SK-N-SH treated with all-trans-retinoic acid at 6 μM for 48 hours (cell line): ENCODE data around the gene PLXND1.
"Not testable (repeated sequence)": the region's sequence is repeated elsewhere in the genome, so short reads cannot be mapped to it uniquely, and the experiment has no call there.

Experiments used
- ATAC-seq: fragments of 200-7000 bp; cut with Tn5 transposase; 3 replicates; pipeline ENCODE4 v1.9.1; 2020; ENCODE audit warnings: mild to moderate bottlenecking, moderate library complexity
- ARNTL ChIP-seq: fragments of 450-650 bp; formaldehyde crosslinking; IDR thresholded peaks from 2 replicates; pipeline ENCODE4 v1.5.0; 2020; ENCODE audit warnings: low read depth, mild to moderate bottlenecking, moderate library complexity, borderline replicate concordance
- CSDC2 ChIP-seq: fragments of 250-450 bp; sonication (Bioruptor Pico); IDR thresholded peaks from 2 replicates; pipeline ENCODE4 v1.5.0; 2020; ENCODE audit warnings: mild to moderate bottlenecking, moderate library complexity
- ESRRG ChIP-seq: fragments of 250-450 bp; sonication (Bioruptor Pico); IDR thresholded peaks from 2 replicates; pipeline ENCODE4 v1.6.1; 2021; ENCODE audit warnings: mild to moderate bottlenecking
- GLIS3 ChIP-seq: fragments of 250-450 bp; sonication (Bioruptor Pico); IDR thresholded peaks from 2 replicates; pipeline ENCODE4 v1.5.0; 2020; ENCODE audit warnings: mild to moderate bottlenecking, moderate library complexity
- ISL1 ChIP-seq: fragments of 250-450 bp; sonication (Bioruptor Pico); IDR thresholded peaks from 2 replicates; pipeline ENCODE4 v2.1.2; 2022; ENCODE audit warnings: mild to moderate bottlenecking, moderate library complexity
- OSR1 ChIP-seq: fragments of 250-450 bp; sonication (Bioruptor Pico); IDR thresholded peaks from 2 replicates; pipeline ENCODE4 v1.8.0; 2022; ENCODE audit warnings: moderate library complexity, mild to moderate bottlenecking, inconsistent platforms
- PPARA ChIP-seq: fragments of 250-450 bp; sonication (Bioruptor Pico); IDR thresholded peaks from 2 replicates; pipeline ENCODE4 v1.5.0; 2020; ENCODE audit warnings: mild to moderate bottlenecking, borderline replicate concordance
- RARB ChIP-seq: fragments of 250-450 bp; sonication (Bioruptor Pico); IDR thresholded peaks from 2 replicates; pipeline ENCODE4 v1.8.0; 2021; ENCODE audit warnings: mild to moderate bottlenecking, moderate library complexity
- TOX ChIP-seq: fragments of 250-450 bp; sonication (Bioruptor Pico); IDR thresholded peaks from 2 replicates; pipeline ENCODE4 v1.8.0; 2021; ENCODE audit warnings: mild to moderate bottlenecking, moderate library complexity, borderline replicate concordance
- ZC3H10 ChIP-seq: fragments of 250-450 bp; sonication (Bioruptor Pico); IDR thresholded peaks from 2 replicates; pipeline ENCODE4 v1.5.1; 2021; ENCODE audit warnings: mild to moderate bottlenecking, moderate library complexity
- ZFP3 ChIP-seq: fragments of 250-450 bp; sonication (Bioruptor Pico); IDR thresholded peaks from 2 replicates; pipeline ENCODE4 v1.5.0; 2020; ENCODE audit warnings: mild to moderate bottlenecking, moderate library complexity
- ZNF565 ChIP-seq: fragments of 450-650 bp; formaldehyde crosslinking; conservative IDR thresholded peaks from 2 replicates; pipeline ENCODE4 v1.5.0; 2020; ENCODE audit warnings: low read depth, mild to moderate bottlenecking, moderate library complexity
- ZNF70 ChIP-seq: fragments of 450-650 bp; formaldehyde crosslinking; IDR thresholded peaks from 2 replicates; pipeline ENCODE4 v1.5.0; 2020; ENCODE audit warnings: mild to moderate bottlenecking, moderate library complexity
- ZNF8 ChIP-seq: fragments of 450-650 bp; formaldehyde crosslinking; IDR thresholded peaks from 2 replicates; pipeline ENCODE4 v1.5.0; 2020; ENCODE audit warnings: mild to moderate bottlenecking, moderate library complexity
- TF ChIP-seq, protein P1 (sequence below): fragments of 250-450 bp; sonication (Bioruptor Pico); IDR thresholded peaks from 2 replicates; pipeline ENCODE4 v1.8.0; 2020; ENCODE audit warnings: mild to moderate bottlenecking, moderate library complexity, borderline replicate concordance
- TF ChIP-seq, protein P2 (sequence below): fragments of 250-450 bp; sonication (Bioruptor Pico); IDR thresholded peaks from 2 replicates; pipeline ENCODE4 v1.5.1; 2021; ENCODE audit warnings: mild to moderate bottlenecking, moderate library complexity
- TF ChIP-seq, protein P3 (sequence below): fragments of 250-450 bp; sonication (Bioruptor Pico); IDR thresholded peaks from 2 replicates; pipeline ENCODE4 v1.5.1; 2020; ENCODE audit warnings: low read depth, mild to moderate bottlenecking, moderate library complexity
- TF ChIP-seq, protein P4 (sequence below): fragments of 250-450 bp; sonication (Bioruptor Pico); IDR thresholded peaks from 2 replicates; pipeline ENCODE4 v1.5.0; 2020; ENCODE audit warnings: mild to moderate bottlenecking, moderate library complexity
- TF ChIP-seq, protein P5 (sequence below): fragments of 250-450 bp; sonication (Bioruptor Pico); IDR thresholded peaks from 2 replicates; pipeline ENCODE4 v1.8.0; 2021; ENCODE audit warnings: low read depth, mild to moderate bottlenecking, moderate library complexity, borderline replicate concordance

The PLXND1 gene

DNA sequence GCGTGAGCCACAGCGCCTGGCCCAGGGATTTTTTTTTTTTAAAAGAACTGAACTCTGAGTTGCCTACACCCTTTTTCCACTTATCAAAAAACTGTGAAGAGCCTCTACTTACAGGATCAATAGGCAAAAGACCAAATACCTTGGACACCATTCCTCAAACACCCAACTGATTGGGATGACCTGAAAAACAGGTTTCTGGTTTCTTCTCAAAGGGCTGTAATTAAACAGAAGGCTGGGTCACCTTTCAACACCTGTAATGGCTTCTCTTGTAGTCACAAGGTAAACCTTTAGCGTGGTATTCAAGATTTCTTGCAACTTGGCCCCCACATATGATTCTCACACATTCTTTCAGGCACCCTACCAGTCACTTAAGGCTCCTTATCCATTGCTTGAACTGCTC, 38.4 kb upstream of the PLXND1 start:
- TF ChIP-seq GLIS3 (CRISPR knock-in tag): no peak
- TF ChIP-seq OSR1 (CRISPR knock-in tag): no peak
- no peak for ATAC-seq

DNA sequence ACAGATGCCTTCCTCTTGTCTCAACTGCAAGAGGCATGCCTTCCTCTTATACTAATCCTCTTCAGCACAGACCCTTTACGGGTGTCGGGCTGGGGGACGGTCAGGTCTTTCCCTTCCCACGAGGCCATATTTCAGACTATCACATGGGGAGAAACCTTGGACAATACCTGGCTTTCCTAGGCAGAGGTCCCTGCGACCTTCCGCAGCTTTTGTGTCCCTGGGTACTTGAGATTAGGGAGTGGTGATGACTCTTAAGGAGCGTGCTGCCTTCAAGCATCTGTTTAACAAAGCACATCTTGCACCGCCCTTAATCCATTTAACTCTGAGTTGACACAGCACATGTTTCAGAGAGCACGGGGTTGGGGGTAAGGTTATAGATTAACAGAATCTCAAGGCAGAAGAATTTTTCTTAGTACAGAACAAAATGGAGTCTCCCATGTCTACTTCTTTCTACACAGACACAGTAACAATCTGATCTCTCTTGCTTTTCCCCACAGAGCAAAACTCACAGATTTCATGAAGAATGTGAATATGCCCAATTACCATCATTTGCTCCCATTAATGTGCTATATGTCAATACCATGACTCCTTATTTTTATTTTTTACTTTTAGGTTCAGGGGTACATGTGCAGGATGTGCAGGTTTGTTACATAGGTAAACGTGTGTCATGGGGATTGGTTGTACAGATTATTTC, 35.2 kb upstream of the PLXND1 start:
- not testable (repeated sequence) for ATAC-seq

DNA sequence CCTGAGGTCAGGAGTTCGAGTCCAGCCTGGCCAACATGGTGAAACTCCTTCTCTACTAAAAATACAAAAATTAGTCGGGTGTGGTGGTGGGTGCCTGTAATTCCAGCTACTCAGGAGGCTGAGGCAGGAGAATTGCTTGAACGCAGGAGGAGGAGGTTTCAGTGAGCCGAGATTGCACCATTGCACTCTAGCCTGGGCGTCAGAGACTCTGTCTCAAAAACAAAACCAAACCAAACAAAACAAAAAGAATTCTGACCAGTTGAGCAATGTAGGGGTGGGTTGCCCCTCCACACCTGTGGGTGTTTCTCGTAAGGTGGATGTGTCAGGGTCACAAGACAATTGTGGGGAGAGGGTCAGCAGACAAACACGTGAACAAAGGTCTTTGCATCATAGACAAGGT, 34.5 kb upstream of the PLXND1 start:
- not testable (repeated sequence) for ATAC-seq

DNA sequence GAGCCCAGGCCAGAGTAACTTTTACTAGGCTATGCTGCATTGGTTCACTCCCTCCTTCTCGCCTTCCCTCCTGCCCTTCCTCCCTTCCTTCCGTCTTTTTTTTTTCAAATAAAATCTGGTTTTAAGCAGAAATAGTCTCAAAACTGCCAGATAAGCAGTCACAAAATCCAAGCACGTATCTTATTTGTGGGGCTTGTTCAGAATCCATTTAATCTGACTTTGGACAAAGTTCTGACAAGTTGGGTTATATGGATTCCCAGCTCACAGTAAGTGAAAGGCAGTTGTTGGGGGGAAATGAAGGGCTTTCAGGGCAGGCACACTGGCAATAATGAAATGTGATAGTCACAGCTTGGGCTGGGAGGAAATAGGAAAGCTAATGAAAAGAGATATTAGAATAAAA, 32.0 kb upstream of the PLXND1 start:
- TF ChIP-seq TOX (CRISPR knock-in tag) (no peak), ZNF565 (CRISPR knock-in tag) (no peak), ZFP3 (CRISPR knock-in tag) (no peak), CSDC2 (CRISPR knock-in tag) (no peak), RARB (CRISPR knock-in tag) (no peak), ZNF70 (CRISPR knock-in tag) (no peak), GLIS3 (CRISPR knock-in tag) (no peak), ISL1 (no peak), ESRRG (no peak), ARNTL (CRISPR knock-in tag) (no peak), ZNF8 (no peak), PPARA (no peak), ZC3H10 (no peak)
- TF ChIP-seq, protein P1, sequence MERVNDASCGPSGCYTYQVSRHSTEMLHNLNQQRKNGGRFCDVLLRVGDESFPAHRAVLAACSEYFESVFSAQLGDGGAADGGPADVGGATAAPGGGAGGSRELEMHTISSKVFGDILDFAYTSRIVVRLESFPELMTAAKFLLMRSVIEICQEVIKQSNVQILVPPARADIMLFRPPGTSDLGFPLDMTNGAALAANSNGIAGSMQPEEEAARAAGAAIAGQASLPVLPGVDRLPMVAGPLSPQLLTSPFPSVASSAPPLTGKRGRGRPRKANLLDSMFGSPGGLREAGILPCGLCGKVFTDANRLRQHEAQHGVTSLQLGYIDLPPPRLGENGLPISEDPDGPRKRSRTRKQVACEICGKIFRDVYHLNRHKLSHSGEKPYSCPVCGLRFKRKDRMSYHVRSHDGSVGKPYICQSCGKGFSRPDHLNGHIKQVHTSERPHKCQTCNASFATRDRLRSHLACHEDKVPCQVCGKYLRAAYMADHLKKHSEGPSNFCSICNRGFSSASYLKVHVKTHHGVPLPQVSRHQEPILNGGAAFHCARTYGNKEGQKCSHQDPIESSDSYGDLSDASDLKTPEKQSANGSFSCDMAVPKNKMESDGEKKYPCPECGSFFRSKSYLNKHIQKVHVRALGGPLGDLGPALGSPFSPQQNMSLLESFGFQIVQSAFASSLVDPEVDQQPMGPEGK (CRISPR knock-in tag): no peak
- TF ChIP-seq, protein P2, sequence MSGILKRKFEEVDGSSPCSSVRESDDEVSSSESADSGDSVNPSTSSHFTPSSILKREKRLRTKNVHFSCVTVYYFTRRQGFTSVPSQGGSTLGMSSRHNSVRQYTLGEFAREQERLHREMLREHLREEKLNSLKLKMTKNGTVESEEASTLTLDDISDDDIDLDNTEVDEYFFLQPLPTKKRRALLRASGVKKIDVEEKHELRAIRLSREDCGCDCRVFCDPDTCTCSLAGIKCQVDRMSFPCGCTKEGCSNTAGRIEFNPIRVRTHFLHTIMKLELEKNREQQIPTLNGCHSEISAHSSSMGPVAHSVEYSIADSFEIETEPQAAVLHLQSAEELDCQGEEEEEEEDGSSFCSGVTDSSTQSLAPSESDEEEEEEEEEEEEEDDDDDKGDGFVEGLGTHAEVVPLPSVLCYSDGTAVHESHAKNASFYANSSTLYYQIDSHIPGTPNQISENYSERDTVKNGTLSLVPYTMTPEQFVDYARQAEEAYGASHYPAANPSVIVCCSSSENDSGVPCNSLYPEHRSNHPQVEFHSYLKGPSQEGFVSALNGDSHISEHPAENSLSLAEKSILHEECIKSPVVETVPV: no peak
- TF ChIP-seq, protein P3, sequence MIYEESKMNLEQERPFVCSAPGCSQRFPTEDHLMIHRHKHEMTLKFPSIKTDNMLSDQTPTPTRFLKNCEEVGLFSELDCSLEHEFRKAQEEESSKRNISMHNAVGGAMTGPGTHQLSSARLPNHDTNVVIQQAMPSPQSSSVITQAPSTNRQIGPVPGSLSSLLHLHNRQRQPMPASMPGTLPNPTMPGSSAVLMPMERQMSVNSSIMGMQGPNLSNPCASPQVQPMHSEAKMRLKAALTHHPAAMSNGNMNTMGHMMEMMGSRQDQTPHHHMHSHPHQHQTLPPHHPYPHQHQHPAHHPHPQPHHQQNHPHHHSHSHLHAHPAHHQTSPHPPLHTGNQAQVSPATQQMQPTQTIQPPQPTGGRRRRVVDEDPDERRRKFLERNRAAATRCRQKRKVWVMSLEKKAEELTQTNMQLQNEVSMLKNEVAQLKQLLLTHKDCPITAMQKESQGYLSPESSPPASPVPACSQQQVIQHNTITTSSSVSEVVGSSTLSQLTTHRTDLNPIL (CRISPR knock-in tag): no peak
- TF ChIP-seq, protein P4, sequence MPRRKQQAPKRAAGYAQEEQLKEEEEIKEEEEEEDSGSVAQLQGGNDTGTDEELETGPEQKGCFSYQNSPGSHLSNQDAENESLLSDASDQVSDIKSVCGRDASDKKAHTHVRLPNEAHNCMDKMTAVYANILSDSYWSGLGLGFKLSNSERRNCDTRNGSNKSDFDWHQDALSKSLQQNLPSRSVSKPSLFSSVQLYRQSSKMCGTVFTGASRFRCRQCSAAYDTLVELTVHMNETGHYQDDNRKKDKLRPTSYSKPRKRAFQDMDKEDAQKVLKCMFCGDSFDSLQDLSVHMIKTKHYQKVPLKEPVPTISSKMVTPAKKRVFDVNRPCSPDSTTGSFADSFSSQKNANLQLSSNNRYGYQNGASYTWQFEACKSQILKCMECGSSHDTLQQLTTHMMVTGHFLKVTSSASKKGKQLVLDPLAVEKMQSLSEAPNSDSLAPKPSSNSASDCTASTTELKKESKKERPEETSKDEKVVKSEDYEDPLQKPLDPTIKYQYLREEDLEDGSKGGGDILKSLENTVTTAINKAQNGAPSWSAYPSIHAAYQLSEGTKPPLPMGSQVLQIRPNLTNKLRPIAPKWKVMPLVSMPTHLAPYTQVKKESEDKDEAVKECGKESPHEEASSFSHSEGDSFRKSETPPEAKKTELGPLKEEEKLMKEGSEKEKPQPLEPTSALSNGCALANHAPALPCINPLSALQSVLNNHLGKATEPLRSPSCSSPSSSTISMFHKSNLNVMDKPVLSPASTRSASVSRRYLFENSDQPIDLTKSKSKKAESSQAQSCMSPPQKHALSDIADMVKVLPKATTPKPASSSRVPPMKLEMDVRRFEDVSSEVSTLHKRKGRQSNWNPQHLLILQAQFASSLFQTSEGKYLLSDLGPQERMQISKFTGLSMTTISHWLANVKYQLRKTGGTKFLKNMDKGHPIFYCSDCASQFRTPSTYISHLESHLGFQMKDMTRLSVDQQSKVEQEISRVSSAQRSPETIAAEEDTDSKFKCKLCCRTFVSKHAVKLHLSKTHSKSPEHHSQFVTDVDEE (CRISPR knock-in tag): no peak
- TF ChIP-seq, protein P5, sequence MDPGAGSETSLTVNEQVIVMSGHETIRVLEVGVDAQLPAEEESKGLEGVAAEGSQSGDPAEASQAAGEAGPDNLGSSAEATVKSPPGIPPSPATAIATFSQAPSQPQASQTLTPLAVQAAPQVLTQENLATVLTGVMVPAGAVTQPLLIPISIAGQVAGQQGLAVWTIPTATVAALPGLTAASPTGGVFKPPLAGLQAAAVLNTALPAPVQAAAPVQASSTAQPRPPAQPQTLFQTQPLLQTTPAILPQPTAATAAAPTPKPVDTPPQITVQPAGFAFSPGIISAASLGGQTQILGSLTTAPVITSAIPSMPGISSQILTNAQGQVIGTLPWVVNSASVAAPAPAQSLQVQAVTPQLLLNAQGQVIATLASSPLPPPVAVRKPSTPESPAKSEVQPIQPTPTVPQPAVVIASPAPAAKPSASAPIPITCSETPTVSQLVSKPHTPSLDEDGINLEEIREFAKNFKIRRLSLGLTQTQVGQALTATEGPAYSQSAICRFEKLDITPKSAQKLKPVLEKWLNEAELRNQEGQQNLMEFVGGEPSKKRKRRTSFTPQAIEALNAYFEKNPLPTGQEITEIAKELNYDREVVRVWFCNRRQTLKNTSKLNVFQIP (CRISPR knock-in tag): no peak
- no peak for ATAC-seq
